ENCODE measurements around the gene RXRA.

- no peak for TF ChIP-seq BCL11A (tag by site-specific recombination; IDR thresholded peaks at IDR 0.05; ENCODE audit: low read depth)
- TF ChIP-seq, protein P1, sequence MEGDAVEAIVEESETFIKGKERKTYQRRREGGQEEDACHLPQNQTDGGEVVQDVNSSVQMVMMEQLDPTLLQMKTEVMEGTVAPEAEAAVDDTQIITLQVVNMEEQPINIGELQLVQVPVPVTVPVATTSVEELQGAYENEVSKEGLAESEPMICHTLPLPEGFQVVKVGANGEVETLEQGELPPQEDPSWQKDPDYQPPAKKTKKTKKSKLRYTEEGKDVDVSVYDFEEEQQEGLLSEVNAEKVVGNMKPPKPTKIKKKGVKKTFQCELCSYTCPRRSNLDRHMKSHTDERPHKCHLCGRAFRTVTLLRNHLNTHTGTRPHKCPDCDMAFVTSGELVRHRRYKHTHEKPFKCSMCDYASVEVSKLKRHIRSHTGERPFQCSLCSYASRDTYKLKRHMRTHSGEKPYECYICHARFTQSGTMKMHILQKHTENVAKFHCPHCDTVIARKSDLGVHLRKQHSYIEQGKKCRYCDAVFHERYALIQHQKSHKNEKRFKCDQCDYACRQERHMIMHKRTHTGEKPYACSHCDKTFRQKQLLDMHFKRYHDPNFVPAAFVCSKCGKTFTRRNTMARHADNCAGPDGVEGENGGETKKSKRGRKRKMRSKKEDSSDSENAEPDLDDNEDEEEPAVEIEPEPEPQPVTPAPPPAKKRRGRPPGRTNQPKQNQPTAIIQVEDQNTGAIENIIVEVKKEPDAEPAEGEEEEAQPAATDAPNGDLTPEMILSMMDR (tag by site-specific recombination; IDR thresholded peaks at IDR 0.05) = no peak
- no peak for TF ChIP-seq ZNF274 (IDR thresholded peaks at IDR 0.05; ENCODE audit: low read length)
- TF ChIP-seq ZNF274 (tag by site-specific recombination; IDR thresholded peaks at IDR 0.05; ENCODE audit: borderline replicate concordance) = no peak
- TF ChIP-seq, protein P2, sequence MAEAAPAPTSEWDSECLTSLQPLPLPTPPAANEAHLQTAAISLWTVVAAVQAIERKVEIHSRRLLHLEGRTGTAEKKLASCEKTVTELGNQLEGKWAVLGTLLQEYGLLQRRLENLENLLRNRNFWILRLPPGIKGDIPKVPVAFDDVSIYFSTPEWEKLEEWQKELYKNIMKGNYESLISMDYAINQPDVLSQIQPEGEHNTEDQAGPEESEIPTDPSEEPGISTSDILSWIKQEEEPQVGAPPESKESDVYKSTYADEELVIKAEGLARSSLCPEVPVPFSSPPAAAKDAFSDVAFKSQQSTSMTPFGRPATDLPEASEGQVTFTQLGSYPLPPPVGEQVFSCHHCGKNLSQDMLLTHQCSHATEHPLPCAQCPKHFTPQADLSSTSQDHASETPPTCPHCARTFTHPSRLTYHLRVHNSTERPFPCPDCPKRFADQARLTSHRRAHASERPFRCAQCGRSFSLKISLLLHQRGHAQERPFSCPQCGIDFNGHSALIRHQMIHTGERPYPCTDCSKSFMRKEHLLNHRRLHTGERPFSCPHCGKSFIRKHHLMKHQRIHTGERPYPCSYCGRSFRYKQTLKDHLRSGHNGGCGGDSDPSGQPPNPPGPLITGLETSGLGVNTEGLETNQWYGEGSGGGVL (tag by site-specific recombination; IDR thresholded peaks at IDR 0.05) = no peak
- TF ChIP-seq, protein P3, sequence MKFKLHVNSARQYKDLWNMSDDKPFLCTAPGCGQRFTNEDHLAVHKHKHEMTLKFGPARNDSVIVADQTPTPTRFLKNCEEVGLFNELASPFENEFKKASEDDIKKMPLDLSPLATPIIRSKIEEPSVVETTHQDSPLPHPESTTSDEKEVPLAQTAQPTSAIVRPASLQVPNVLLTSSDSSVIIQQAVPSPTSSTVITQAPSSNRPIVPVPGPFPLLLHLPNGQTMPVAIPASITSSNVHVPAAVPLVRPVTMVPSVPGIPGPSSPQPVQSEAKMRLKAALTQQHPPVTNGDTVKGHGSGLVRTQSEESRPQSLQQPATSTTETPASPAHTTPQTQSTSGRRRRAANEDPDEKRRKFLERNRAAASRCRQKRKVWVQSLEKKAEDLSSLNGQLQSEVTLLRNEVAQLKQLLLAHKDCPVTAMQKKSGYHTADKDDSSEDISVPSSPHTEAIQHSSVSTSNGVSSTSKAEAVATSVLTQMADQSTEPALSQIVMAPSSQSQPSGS (tag by site-specific recombination; IDR thresholded peaks at IDR 0.05; ENCODE audit: low read depth) = no peak
- TF ChIP-seq, protein P4, sequence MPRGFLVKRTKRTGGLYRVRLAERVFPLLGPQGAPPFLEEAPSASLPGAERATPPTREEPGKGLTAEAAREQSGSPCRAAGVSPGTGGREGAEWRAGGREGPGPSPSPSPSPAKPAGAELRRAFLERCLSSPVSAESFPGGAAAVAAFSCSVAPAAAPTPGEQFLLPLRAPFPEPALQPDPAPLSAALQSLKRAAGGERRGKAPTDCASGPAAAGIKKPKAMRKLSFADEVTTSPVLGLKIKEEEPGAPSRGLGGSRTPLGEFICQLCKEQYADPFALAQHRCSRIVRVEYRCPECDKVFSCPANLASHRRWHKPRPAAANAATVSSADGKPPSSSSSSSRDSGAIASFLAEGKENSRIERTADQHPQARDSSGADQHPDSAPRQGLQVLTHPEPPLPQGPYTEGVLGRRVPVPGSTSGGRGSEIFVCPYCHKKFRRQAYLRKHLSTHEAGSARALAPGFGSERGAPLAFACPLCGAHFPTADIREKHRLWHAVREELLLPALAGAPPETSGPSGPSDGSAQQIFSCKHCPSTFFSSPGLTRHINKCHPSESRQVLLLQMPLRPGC (tag by site-specific recombination; IDR thresholded peaks at IDR 0.05) = no peak
- no peak for TF ChIP-seq ZNF704 (tag by site-specific recombination; IDR thresholded peaks at IDR 0.05)
- TF ChIP-seq ZNF121 (tag by site-specific recombination; IDR thresholded peaks at IDR 0.05) = no peak
- TF ChIP-seq ZNF350 (tag by site-specific recombination; IDR thresholded peaks at IDR 0.05) = no peak
- TF ChIP-seq SALL2 (tag by site-specific recombination; IDR thresholded peaks at IDR 0.05; ENCODE audit: borderline replicate concordance) = no peak
- TF ChIP-seq ZNF174 (tag by site-specific recombination; IDR thresholded peaks at IDR 0.05) = no peak
- no peak for TF ChIP-seq ZNF580 (tag by site-specific recombination; IDR thresholded peaks at IDR 0.05)
- TF ChIP-seq ZNF521 (tag by site-specific recombination; IDR thresholded peaks at IDR 0.05) = no peak
Observed at GRCh38 chr9:134347996-134348395, 21.7 kb downstream of the RXRA start.

All from HEK293 (cell line).